Fibroblast of the aortic adventitia (primary cell): ENCODE results near the gene OR8B8. TPM values are rescaled to one million over a fixed set of nuclear protein-coding genes. Genes with fewer than 3 reads are reported as not detected.

Source experiments
- DNase-seq: peaks from one replicate; pipeline ENCODE4 v3.0.0-alpha.2; 2010; ENCODE audit warnings: low read depth
- H3K4me3 ChIP-seq: 2 replicates; pipeline ENCODE4 v1.5.1; 2011; ENCODE audit warnings: low read depth, mild to moderate bottlenecking, control low read depth, low read length, moderate library complexity
- CTCF ChIP-seq: IDR thresholded peaks from 2 replicates; pipeline ENCODE4 v1.5.1; 2011; ENCODE audit warnings: mild to moderate bottlenecking, low read length, control low read depth, inconsistent platforms; ENCODE audit not compliant: insufficient read depth
- total RNA-seq: library from RNA; depleted of rRNA; stranded (reverse); fragments of >200 nt; gene quantifications from 2 replicates; pipeline ENCODE4 v1.2.3, GENCODE V29; 2012; ENCODE audit warnings: low replicate concordance

Gene OR8B8
- total RNA-seq, 1 donor, result not detected

DNA sequence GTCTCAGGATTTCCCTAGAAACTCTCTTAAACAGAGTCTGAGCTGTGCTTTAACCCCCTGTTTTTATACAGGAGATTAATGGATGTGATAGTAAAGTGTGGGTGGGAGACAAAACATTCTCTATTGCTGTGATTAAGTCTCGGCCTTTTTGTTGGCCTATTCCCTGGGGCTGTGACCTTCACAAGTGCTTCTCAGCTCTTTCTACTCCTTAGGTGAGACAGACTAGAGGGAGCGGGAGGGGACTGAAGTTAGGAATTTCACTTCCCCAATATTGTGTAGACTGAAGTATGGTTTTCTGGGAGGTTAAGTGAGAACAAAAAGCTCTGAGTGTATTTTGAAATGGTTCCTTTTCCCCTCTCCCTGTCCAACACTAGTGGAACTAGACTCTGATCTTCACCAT, 29.8 kb upstream of the OR8B8 start:
- no peak for TF ChIP-seq CTCF
- no peak for DNase-seq
- no peak overlapping the region for H3K4me3 ChIP-seq

- TF ChIP-seq CTCF, result no peak
- no peak for DNase-seq
- no peak overlapping the region for H3K4me3 ChIP-seq
Measured at GRCh38 chr11:124474779-124475178, 29.3 kb upstream of the OR8B8 start.

GRCh38 chr11:124474079-124474478, 28.6 kb upstream of the OR8B8 start:
- H3K4me3 ChIP-seq, result no peak overlapping the region
- DNase-seq, result no peak
- no peak for TF ChIP-seq CTCF

GRCh38 chr11:124473476-124473875, 28.0 kb upstream of the OR8B8 start:
- TF ChIP-seq CTCF, result no peak
- no peak overlapping the region for H3K4me3 ChIP-seq
- DNase-seq, result no peak

DNA sequence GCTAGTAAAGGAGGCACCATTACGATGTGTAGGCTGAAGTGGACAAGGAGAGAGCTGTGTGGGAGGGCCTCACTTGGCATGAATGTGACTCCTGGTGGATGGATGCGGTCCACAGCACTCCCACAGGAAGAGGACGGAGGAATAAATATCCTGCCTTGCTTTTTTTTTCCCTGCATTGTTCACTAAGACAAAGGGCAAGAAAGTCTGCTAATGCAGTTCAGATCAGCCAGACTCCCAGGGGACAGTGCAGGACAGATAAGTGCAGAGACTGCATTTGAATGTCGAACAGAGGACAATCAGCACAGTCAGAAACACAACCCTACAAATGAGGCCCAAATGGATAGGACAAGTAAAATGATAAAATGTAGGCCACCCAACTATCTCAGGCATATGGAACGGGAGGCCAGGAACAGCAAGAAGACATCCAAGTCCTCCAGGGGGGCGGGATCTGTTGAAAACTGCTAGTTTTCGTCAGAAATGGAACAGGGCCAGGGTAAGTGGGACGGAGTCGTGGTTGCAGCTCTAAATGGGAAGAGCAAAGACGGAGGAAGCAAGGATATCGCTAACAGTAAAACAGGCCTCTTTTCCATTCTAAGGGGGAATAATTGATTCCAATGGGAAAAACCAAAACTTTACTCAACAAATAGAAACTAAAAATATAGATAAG, 25.2 kb upstream of the OR8B8 start:
- TF ChIP-seq CTCF, result no peak

DNA sequence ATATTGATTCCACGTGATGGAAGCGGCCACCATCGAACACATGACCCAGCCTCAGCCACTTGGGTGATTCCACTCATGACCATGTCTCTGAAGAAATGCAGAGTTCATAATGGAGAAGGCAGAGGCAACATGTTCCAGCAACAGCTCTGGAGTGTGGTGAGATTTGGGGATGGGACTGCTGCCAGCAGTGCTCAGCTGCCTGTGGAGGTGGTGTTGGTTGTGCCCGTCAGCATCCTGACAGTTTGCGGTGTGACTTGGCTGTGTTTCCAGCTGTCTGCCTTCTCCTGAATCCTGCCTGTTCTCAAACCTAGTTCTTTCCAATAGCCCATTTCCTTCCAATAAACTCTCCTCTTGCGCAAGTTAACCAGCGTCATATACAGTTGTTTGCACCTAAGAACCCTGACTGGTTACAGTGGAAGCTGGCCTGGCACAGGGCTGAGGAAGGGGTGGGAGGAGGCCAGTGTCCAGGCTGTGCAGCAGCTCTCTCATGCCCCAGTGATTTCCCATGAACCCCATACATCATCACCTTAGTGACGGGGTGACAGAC, 22.0 kb upstream of the OR8B8 start:
- no peak for TF ChIP-seq CTCF
- H3K4me3 ChIP-seq, result no peak overlapping the region
- DNase-seq, result no peak

More for the DNA sequence above, 25.2 kb upstream of the OR8B8 start:
- H3K4me3 ChIP-seq, result no peak overlapping the region
- DNase-seq, result peak; percentile 2

DNA sequence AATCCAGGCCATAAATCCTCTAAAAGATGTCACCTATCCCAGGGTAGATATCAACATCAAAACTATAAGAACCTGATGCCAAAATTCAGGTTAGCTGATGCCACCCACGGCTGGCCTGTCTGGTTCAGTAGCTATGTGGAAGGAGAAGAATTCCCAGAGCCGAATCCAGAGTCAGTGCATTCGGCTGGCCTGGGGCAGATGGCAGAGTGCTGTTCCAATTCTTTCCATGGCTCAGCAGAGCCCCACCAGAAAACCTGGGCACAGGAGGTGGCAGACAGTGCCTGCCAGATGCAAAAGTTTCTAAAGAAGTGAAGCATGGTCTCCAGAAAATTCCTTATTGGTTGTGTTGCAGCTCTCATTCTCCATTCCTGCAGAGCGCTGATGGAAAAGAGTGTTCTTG, 19.9 kb upstream of the OR8B8 start:
- no peak for DNase-seq
- no peak for TF ChIP-seq CTCF
- H3K4me3 ChIP-seq, result no peak overlapping the region
